ENCODE results near the gene KCNB1. TPM values are rescaled to one million over a fixed set of nuclear protein-coding genes. Genes with fewer than 3 reads are reported as not detected.

Gene KCNB1
- total RNA-seq, 4 donors from 2014 or later: 0.29 to 32.5 (median 7.0) TPM

GRCh38 chr20:49381558-49382493 is 100.6 kb downstream of the KCNB1 start:
- Histone ChIP-seq H3K4me3 (no peak overlapping the region), H3K9me3 (no peaks in the 10 kb centered on the region), H3K27ac (peak overlapping the region; percentile 67 to 91), H3K27me3 (no peaks in the 10 kb centered on the region), H3K36me3 (no peaks in the 10 kb centered on the region), H3K4me1 (peaks cover 0 to 5% of the 10 kb centered on the region in 2 donors)
- DNase-seq: peak; percentile 90 to 92
- TF ChIP-seq POLR2A (IDR thresholded peaks at IDR 0.05) (no peak), CTCF (IDR thresholded peaks at IDR 0.05) (no peak)
- intact Hi-C loops (cut with DNase I; ENCODE audit: low total_unique reads): no loop called here

- Histone ChIP-seq H3K4me3 (no peak overlapping the region), H3K9me3 (no peaks in the 10 kb centered on the region), H3K4me1 (peaks cover 0 to 5% of the 10 kb centered on the region in 2 donors), H3K27ac (peak overlapping the region in 1 of 2 donors; percentile 91), H3K27me3 (no peaks in the 10 kb centered on the region), H3K36me3 (no peaks in the 10 kb centered on the region)
- intact Hi-C loops (cut with DNase I; ENCODE audit: low total_unique reads): no loop called here
- TF ChIP-seq POLR2A (IDR thresholded peaks at IDR 0.05) (no peak), CTCF (IDR thresholded peaks at IDR 0.05) (no peak)
- no peak for DNase-seq
These were observed 102.1 kb downstream of the KCNB1 start for GRCh38 chr20:49380337-49380780.

GRCh38 chr20:49379338-49379737 is 103.1 kb downstream of the KCNB1 start:
- no peaks in the 10 kb centered on the region for H3K36me3 ChIP-seq
- TF ChIP-seq CTCF (IDR thresholded peaks at IDR 0.05) (no peak), POLR2A (IDR thresholded peaks at IDR 0.05) (no peak)
- H3K4me3 ChIP-seq: no peak overlapping the region
- H3K9me3 ChIP-seq: no peaks in the 10 kb centered on the region
- no peak for DNase-seq
- intact Hi-C loops (cut with DNase I; ENCODE audit: low total_unique reads): no loop called here
- H3K27ac ChIP-seq: no peak overlapping the region
- H3K27me3 ChIP-seq: no peaks in the 10 kb centered on the region
- peaks cover 0 to 5% of the 10 kb centered on the region in 2 donors for H3K4me1 ChIP-seq

- no peak overlapping the region for H3K27ac ChIP-seq
- no peak overlapping the region for H3K4me3 ChIP-seq
- no peaks in the 10 kb centered on the region for H3K9me3 ChIP-seq
- H3K4me1 ChIP-seq: peaks cover 0 to 5% of the 10 kb centered on the region in 2 donors
- H3K36me3 ChIP-seq: no peaks in the 10 kb centered on the region
- intact Hi-C loops (cut with DNase I; ENCODE audit: low total_unique reads): no loop called here
- no peak for DNase-seq
- no peak for TF ChIP-seq POLR2A (IDR thresholded peaks at IDR 0.05)
- TF ChIP-seq CTCF (IDR thresholded peaks at IDR 0.05): no peak
- H3K27me3 ChIP-seq: no peaks in the 10 kb centered on the region
These were observed 105.1 kb downstream of the KCNB1 start for GRCh38 chr20:49377326-49377725.

GRCh38 chr20:49375170-49375569 is 107.3 kb downstream of the KCNB1 start:
- intact Hi-C loops (cut with DNase I; ENCODE audit: low total_unique reads): no loop called here
- DNase-seq: no peak
- Histone ChIP-seq H3K4me1 (no peaks in the 10 kb centered on the region), H3K27ac (no peak overlapping the region), H3K27me3 (no peaks in the 10 kb centered on the region), H3K4me3 (no peak overlapping the region), H3K9me3 (no peaks in the 10 kb centered on the region), H3K36me3 (no peaks in the 10 kb centered on the region)
- TF ChIP-seq CTCF (IDR thresholded peaks at IDR 0.05) (no peak), POLR2A (IDR thresholded peaks at IDR 0.05) (no peak)

Measured in uterus (tissue), 4 donors.